RCC 7860 (cell line): ENCODE results near the gene B4GALT4.
A peak's percentile ranks its signal among the peaks of the same experiment; 100 is the strongest.
"Not testable (repeated sequence)": the region's sequence is repeated elsewhere in the genome, so short reads cannot be mapped to it uniquely, and the experiment has no call there.

Experiments used
- DNase-seq: peaks from one replicate; pipeline ENCODE4 v3.0.0-alpha.2; 2015; ENCODE audit warnings: low spot score
- FAIRE-seq: peaks from 2 replicates; lab custom pipeline; 2012; peaks lifted over from hg19 to GRCh38; lab: Jason Lieb, UNC

The B4GALT4 gene, protein sequence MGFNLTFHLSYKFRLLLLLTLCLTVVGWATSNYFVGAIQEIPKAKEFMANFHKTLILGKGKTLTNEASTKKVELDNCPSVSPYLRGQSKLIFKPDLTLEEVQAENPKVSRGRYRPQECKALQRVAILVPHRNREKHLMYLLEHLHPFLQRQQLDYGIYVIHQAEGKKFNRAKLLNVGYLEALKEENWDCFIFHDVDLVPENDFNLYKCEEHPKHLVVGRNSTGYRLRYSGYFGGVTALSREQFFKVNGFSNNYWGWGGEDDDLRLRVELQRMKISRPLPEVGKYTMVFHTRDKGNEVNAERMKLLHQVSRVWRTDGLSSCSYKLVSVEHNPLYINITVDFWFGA

DNA sequence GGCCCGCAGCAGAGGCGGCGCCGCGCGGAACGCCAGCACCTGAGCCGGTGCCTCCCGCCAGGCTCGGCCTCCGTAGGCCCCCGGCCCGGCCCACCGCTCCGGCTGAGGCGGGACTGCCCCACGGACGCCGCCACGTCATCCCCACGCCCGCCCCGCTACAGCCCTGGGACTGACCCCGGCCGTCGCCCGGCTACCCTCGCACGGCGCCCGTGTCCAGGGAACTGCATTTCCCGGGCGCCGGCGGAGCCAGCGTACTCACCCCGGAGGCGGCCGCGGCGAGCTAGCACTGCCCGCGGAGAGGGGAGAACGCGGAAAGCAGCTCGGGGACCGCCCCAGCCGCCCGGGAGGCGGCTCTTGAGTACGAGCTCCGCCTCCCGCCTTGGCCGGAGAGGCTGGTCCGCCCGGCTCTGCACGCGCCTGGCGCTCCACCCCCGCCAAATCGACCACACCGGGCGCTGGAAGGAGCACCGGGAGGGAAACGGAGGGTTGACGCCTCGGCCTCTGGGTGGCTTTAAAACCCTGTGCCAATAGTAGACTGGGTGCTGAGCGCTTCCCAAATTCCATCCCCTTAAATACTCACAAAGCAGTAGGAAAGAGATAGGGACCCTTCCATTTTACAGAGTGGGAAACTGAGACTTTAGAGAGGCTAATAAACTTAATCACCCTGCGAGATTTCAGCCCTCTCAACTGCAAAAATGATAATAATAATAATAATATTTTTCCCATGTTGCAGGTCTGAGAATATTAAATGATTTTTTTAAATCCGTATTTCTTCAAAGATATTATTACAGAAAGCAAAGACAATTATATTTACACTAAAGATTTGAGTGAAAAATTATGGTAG is at the start of gene B4GALT4:
Gene B4GALT4 (minus strand): TSS at position 288 of the 844 bp plus-strand sequence. CDS start 10,779 bp downstream, outside the sequence.
- DNase-seq: peak; percentile 76
- FAIRE-seq: peak; percentile 22

DNA sequence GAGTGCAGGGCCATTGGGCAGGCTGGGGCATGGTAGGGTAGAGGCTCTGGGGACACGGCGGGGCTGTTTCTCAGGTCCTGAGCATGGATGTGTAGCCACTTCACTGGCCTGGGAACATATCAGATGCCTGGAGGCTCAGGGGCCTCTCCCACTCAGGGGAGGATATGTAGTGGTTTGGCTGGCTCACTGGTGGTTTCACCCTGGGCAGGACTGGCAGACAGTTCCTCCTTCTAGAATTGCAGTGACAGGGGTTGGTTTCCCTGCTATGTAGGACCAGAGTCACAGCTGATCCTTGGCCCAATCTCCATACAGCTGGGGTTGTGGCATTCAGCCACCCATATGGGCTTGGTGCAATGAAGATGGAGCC is 48.7 kb upstream of the B4GALT4 start:
- DNase-seq (no peak), FAIRE-seq (no peak)

DNA sequence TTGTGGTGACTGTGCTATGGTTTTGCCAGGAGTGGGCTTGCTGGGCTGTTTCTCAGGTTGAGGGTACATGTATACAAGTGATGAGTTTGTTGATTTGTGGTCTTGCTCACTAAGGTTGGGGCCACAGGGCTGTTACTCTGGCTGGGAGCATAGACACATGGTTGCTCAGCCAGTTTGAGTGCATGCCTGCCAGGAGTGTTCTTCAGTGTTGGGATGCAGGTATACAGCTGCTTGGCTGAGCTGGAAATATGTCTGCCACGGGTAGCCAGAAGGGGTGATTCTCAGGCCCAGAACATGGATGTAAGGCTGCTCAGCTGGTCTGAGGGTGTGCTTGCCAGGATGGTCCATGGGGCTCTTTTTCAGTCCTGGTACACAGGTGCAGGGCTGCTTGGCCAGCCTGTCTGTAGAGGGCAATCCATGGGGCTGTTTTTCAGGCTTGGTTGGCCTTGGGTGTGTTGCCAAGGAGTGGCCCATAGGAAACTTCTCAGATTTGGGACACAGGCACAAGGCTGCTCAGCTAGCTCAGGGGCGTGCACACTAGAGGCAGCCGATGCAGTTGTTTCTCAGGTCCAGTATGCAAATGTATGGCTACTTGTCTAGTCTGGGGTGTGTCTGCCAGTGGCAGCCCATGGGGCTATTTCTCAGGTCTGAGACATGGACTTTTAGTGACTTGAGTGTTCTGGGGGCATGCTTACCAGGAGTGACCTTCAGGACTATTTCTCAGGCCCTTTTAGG is 48.2 kb upstream of the B4GALT4 start:
- FAIRE-seq (no peak), DNase-seq (no peak)

DNA sequence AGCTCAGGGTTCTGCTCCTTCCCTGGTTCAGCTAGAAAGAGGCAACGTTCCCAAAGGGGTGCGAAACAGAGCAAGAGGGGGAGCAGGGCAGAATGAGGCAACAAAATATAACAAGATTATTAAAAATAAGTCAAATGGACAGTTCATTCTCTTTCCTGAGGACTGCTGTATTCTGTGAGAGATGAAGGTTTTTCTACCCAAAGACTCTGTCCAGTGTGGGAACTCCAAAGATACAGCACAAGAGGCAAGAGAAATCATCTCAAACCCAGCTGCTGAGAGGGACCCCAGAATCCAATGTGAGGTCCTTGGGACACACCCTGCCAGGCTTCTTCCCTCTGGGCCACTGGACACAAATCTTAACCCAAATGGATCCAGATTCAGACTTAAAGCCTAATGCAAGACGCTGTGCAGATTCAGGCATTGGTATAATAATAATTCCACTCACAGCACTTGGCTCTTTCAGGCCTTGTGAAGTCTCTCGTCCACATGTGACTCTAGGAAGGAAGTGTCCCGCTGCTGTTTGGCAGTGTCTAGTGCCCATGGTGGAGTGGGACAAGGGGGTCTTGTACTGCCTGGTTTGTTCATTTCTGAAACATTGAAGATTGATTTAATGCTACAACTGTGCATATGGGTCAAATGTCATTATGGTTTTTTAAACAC is 39.0 kb upstream of the B4GALT4 start:
- FAIRE-seq (no peak), DNase-seq (no peak)

DNA sequence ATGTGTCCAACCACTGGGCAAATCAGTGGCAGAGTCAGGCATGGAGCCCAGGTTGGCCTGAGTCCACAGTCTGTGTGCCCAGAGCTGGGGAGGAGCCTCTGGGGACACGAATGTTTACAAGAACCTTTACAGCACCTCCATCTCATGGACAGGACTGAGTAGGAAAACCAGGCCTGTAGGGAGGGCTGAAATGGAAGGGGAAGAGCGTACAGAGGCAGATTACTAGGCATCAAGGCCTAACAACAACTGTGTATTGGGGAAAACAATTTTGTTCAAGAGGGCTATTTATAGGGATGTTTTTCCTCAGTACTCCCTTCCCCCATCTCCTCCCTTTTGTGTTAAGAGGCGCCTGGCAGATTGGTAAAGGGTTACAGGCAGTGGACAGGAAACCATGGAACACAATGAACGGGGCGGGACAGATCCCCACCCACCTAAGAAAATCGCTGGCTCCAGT is 38.5 kb upstream of the B4GALT4 start:
- FAIRE-seq (peak; percentile 11), DNase-seq (no peak)

DNA sequence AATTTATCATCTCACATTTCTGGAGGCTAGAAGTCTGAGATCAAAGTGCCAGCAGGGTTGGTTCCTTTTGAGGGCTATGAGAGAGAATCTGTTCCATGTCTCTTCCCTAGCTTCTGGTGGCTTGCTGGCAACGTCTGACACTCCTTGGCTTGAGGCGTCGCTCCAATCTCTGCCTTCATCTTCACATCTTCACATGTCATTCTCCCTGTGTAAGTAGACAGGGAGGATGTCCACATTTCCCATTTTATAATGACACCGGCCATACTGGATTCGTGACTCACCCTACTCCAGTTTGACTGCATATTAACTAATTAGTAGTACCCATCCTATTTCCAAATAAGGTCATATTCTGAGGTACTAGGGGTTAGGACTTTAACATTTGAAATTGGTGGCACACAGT is 36.0 kb upstream of the B4GALT4 start:
- FAIRE-seq: no peak
- DNase-seq: no peak

DNA sequence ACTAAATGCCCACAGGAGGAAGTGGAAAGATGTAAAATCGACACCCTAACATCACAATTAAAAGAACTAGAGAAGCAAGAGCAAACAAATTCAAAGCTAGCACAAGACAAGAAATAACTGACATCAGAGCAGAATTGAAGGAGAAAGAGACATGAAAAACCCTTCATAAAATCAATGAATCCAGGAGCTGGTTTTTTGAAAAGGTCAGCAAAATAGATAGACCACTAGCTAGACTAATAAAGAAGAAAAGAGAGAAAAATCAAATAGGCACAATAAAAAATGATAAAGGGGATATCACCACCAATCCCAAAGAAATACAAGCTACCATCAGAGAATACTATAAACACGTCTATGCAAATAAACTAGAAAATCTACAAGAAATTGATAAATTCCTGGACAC is 29.5 kb upstream of the B4GALT4 start:
- FAIRE-seq, DNase-seq: not testable (repeated sequence)

DNA sequence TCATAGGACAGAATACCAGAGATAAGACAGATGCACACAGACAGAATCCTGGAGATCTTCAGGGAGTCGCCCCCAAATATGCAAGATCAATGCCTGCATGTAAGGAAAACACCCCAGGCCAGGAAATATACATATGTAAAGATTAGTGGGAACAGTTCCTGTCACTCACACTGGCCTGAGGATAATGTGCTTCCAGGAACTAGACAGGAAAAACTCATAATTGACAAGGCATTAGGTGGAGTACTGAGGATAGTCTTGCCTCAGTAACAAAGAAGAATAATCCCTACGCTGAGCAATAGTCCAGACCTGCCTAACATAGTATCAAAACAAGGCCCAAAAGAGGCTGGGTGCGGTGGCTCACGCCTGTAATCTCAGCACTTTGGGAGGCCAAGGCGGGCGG is 20.4 kb upstream of the B4GALT4 start:
- DNase-seq (no peak), FAIRE-seq (no peak)

DNA sequence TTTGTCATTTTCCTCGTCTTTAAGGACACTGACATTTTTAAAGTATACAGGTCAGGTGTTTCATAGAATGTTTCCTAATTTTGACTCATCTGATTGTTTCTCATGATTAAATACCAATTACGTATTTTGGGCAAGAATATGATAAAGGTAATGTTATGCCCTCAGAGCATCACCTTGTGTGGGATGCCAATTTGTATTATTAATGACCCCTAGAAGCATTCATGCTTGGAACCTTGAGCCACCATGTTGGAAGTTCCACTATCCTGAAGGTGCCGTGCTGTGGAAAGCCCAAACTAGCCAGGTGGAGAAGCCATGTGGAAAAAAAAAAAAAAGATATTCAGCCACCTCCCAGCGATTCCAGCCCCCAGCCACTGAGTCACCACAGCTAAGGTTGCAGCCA is 19.1 kb upstream of the B4GALT4 start:
- FAIRE-seq: no peak
- no peak for DNase-seq

DNA sequence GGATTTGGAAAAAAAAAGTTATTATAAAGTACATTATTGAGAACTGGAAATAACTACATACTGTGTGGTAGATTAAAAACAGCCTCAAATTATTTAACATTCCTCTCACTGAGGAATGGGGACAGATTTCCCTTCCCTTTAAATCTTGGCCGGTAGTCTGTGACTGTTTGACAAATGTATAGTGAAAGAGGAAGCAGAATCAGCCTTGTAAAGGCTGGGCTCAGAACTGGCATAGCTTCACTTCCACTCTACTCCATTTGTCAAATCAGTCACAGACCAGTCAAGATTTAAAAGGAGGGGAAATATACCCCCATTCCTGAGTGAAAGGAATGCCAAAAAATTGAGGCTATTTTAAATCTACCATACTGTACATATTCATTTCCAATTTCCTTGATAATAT is 18.2 kb upstream of the B4GALT4 start:
- FAIRE-seq (no peak), DNase-seq (no peak)

DNA sequence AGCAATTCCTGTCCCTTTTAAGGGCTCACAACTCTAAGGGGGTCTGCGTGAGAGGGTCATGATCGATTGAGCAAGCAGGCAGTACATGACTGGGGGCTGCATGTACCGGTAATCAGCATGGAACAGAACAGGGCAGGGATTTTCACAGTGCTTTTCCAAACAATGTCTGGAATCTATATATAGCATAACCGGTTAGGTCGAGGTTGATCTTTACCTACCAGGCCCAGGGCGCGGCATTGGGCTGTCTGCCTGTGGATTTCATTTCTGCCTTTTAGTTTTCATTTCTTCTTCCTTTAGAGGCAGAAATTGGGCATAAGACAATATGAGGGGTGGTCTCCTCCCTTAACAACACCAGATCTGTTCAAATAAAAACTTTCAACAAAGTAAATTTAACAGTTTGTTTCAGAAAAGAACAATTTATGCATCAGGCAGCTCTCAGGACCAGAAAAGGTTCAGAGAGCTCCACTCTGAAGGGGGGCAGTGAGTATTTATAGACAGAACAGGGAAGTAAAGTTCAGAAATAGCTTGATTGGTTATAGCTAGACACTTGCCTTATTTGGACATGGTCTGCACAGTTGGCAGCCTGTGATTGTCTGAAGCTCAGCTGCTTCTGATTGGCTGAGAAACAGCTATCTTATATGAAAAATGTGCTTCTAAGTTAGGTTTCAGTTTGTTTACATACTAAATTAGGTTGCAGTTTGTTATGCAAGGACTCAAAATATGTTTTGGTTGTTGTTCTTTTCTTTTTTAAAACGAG is 17.2 kb upstream of the B4GALT4 start:
- FAIRE-seq: no peak
- no peak for DNase-seq

DNA sequence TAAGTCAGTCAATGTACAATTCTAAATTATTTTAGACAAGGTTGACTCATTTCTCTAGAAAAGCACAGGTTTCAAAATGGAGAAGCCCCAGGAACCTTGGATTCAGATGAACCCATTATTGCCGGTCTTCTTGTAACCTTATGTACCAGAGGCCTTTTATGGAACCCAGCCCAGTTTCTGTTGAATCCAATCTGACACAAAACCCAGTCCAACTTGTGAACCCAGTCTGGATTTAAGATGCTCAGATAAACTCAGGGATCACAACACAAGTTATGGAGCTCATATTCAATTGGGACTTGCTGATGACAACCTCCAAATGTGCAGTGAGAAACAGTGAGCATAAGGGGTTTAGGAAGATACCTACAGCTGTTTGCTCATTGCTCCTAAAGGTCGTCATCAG is 16.4 kb upstream of the B4GALT4 start:
- no peak for DNase-seq
- FAIRE-seq: no peak

DNA sequence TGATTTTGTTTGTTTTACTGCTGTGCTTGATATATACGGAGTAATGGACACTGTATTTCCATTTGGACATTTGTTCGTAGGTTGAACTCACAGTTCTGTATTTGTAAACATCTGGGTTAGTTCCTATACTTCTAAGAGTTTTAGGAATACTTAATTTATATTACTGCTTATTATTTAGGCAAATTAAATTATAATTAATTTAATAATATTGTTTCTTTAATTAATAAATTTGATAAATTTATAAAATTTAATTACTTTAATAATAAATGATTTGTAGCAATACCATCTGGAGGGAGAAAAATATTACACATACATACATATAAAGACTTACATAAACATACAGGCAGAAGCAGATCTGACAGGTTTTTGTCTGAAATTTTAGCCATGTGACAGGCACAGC is 14.5 kb upstream of the B4GALT4 start:
- DNase-seq (no peak), FAIRE-seq (peak; percentile 51)

DNA sequence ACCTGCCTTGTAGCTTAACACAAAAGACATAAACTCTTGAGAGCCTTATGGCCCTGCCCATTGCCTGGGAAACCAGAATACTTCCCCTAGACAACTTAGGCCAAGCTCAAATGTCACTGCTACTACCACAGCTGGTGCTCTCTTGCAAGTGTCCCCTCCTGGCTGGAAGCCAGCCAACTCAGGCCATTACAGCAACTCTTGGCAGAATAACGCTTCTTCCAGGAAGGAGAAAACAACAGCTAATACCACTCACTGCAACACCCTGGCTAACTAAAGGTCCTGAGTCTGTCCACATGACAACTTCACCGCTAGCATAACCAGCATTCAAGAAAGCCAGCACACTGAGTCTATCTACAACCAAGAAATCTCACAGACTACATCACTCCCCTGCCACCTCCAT is 5.1 kb upstream of the B4GALT4 start:
- FAIRE-seq (no peak), DNase-seq (no peak)

DNA sequence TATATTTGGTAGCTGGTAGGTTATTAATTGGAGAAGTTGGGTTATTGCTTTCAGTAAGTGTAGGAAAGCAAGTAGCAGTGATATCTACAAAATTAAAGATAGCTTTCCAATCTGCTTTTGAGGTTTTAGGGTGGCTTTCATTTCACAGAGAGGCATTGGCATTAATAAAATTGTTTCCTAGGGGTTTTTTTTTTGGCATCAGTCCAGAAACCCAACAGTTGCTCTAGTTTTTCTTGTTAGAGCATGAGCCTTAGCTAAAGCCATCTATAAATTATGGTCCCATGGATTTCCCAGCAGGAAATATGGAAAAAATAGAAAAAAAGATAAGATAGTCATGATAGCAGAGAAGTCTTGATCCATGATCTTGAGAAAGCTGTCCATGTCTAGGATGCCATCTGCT is 3.0 kb upstream of the B4GALT4 start:
- FAIRE-seq (no peak), DNase-seq (no peak)

DNA sequence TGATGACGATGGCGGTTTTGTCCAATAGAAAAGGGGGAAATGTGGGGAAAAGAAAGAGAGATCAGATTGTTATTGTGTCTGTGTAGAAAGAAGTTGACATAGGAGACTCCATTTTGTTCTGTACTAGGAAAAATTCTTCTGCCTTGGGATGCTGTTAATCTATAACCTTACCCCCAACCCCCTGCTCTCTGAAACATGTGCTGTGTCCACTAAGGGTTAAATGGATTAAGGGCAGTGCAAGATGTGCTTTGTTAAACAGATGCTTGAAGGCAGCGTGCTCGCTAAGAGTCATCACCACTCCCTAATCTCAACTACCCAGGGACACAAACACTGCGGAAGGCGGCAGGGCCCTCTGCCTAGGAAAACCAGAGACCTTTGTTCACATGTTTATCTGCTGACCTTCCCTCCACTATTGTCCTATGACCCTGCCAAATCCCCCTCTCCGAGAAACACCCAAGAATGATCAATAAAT is 2.4 kb upstream of the B4GALT4 start:
- DNase-seq, FAIRE-seq: not testable (repeated sequence)

DNA sequence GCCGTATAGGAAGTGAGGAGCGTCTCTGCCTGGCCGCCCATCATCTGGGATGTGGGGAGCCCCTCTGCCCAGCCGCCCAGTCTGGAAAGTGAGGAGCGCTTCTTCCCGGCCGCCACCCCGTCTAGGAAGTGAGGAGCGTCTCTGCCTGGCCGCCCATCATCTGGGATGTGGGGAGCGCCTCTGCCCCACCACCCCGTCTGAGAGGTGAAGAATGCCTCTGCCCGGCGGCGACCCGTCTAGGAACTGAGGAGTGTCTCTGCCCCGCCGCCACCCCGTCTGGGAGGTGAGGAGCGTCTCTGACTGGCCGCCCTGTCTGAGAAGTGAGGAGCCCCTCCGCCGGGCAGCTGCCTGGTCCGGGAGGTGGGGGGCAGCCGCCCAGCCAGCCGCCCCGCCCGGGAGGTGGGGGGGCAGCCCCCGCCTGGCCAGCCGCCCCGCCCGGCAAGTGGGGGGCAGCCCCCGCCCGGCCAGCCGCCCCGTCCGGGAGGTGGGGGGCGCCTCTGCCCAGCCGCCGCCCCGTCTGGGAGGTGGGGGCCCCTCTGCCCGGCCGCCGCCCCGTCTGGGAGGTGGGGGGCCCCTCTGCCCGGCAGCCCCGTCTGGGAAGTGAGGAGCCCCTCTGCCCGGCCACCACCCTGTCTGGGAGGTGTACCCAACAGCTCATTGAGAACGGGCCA is 1.8 kb upstream of the B4GALT4 start:
- not testable (repeated sequence) for DNase-seq, FAIRE-seq

DNA sequence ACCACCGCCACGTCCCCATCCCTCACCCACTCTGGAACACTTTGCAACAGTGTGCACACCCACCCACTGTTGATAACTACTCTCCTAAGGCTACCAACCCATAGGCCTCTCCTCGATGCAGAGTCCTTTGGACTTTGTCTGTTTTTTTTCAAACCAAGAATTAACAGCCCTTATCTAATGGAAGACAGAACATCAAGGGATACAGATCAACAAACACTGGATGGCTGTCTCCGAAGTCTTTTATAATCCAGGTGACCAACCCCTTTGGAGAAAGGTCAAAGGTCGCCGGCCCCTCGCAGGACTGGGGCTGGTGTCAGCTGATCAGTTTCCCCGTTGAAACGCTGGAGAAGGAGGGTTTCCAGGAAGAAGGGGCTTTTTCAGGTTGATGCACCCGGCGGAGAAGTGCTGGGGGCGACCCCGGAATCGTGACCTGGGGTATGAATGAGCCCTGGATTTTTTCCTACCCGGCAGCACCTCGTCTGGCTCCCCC is 532 bp downstream of the B4GALT4 start:
- DNase-seq (no peak), FAIRE-seq (no peak)

DNA sequence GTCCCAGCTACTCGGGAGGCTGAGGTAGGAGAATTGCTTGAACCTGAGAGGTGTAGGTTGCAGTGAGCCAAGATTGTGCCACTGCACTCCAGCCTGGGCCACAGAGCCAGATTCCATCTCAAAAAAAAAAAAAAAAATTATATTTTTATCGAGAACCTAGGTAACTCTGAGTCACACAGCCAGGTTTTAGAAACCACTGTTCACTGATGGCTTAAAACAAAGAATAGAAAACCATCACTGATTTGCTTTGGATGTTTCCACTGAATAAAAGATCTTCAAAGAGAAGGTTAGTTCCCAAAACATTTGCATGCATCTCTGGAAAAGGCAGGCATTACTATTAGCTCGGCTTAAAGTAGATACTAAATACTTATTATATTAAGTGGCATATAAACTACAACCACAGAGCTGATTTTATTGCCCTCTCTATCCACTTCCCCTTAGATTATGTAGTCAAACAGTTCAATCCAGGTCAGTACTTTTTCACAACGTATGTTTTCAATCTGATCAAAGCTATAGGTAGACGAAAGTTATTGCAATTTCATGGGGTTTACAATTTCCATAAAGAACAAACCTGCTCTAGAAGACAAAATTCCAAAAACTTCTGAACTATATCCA is 1.4 kb downstream of the B4GALT4 start:
- FAIRE-seq (no peak), DNase-seq (no peak)
